Superior temporal gyrus (tissue), 1 donor: ENCODE results near the gene CSRP1.

Experiments used
- DNase-seq: peaks from one replicate; pipeline ENCODE4 v3.0.0-alpha.2; 2016; ENCODE audit errors: extremely low spot score

Gene CSRP1

DNA sequence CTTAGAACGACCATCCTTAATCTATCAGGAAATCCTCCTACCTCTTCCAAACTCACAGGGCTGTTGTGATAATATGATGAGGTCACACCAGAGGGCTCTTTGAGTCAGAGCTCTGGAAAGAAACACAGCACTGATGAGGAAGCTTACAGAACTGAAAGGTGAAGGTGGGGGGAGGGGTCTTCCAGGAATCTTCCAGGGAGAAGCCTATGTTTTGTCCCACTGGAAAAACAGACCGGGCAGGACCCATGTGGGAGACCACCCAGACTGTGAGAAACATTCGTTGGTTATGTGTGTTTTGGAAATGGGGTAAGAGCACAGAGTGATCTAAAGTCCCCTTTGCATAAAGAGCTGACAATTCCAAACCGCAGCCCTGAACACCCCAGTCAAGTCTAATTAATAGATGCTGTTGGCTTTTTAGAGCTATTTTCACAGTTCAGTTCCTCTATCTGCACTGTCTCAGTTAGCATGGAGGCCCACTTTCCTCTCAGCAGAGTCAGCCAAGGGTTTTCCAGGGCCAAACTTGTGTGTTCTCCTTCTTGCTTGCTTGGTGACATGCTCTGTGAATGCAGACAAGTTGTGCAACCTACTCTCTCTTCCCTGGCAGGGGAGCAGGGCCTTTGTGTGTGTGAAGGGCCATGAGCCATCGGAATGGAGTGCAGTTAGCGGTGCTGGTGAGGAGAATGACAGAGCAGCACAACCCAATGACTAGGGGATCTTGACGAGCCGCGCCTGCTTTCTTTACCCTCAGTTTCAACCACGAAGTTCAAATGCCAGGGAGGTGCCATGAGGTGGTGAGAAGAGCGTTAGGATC is 50.2 kb downstream of the CSRP1 start:
- DNase-seq = peak; percentile 58

DNA sequence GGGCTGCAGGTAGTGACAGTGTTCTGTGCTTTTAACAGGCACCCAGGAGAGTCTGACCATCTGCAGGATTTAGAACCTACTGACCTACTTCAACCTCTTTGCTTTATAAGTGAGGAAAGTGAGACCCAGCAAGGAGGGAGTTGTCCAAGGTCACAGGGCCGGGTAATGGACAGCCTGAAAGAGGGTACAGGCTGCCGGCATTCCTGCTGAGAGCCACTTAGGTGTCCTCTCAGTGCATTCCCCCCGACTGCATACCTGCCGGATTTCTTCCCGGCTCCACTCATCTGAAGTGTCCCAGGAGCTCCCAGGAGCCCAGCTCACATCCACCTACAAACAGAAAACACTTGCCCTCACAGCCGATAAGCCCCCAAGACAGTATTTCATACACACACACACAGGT is 51.8 kb downstream of the CSRP1 start:
- no peak for DNase-seq

DNA sequence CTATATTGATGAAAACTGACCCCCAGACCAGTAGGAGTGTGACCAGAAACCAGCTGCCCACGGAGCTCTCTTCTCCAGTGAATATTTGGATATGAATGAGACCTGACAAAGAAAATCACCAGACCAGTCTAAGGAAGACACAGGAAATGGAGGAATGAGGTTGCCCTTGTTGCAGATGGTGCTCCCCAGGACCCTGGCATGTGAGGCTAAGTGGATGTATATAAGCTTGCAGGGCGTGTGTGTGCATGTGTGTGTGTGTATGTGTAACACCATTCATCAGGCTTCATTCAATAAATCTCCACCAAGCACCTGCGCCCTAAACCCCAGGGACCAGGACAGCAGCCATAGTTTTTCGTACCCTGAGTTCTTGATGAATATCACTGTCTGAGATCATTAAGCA is 52.3 kb downstream of the CSRP1 start:
- no peak for DNase-seq

DNA sequence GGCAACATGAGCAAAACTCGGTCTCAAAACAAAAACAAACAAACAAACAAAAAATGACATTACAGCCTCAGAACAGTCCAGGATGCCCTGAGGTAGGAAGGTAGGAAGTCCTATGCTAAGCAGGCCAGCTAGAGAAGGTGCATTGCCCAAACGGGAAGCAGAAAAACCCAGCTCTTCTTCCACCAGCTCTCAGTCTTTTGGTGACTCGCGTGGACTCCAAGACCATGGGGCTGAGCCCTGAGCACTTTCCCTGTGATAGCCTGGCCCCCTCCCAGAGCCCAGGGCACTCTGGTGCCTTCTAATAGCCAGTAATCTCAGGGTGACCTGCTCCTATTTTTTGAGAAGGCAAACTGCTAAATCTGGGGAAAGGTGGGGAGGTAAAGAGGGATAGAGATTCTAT is 54.1 kb downstream of the CSRP1 start:
- no peak for DNase-seq

DNA sequence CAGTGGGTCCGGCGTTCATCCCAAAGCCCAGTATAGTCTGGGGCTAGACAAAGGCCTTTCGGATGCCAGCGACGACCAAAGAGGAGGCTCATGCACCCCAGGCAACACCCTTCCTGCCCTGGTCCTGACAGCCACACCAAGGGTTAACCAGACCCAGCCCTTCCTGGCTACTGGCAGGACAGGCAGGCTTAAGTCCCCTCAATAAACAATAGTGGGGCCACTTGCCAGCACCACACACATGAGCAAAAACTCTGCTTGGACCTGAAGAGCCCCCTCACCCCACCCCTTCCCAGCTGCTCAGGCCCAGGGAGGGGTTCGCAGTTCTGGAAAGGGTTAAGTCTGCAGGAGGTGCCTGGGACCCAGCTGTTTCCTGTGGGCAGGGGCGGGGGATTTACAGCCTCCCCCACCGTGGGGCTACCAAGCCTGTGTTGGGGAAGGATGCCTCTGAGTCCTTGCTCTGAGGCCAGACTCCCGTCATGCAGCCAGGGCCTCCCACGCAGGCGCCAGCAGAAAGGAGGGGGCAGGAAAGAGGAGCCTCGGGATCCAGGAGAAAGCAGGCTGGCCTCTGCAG is 56.1 kb downstream of the CSRP1 start:
- DNase-seq = peak; percentile 76

DNA sequence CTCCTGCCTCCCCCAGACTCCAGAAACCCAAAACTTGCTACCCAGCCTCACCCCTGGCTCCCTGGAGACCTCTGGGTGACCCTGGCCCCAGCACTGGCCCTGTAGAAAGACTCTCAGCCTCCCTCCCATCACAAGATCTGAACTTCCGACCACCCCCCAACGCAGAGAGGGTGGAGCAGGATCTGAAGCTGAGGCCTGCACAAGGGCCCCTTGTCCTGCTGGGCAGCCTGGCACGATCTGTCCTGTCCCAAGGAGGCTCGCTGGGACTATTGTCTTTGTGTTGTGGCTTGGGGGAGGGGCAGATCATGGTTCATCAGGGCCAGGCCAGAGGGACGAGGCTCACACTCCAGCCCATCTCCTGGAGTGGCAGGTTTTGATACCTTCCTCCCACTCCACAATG is 57.9 kb downstream of the CSRP1 start:
- peak; percentile 94 for DNase-seq

DNA sequence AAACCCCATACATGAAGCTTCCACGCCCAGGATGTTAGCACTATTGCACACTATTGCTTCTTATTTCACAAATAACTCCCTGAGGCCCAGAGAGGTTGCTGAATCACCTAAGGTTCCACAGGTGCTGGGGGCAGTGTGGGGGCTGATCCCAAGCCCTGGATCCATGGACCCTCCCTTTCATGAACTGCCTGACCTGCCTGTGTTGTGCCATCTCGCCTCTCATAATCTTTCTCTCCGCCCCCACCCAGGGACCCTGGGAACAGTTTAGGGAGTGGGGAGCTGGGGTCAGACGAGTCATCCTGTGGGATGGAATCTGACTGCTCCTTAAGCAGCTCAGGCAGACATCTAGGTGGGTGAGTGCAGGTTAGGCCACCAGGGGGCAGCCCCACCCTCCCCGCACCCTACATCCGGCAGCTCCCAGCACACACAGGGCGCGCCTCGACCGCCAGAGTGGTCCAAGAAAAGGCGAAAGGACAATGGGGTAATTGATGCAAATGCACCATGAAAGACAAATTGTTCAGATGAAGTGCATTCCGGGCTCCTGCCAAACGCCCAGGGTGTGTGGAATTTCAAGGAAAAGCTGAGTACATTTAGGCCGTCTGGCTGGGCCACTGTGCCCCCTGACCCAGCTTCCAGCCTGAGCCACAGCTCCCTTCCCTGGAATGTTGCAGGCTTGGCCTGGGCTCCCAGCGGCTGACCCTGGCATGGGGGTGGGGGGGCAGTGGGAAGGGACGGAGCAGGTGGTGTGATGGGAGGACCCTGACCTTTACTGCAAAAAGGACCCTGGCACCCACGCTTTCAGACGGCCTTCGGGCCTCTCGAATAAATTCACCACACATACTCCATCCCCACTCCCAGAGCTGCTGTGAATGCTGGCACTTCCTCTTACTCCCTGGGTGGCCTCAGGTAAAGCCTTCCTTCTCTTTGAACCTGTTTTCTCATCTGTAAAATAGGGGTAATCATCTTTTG is 58.7 kb downstream of the CSRP1 start:
- DNase-seq = peak; percentile 95

DNA sequence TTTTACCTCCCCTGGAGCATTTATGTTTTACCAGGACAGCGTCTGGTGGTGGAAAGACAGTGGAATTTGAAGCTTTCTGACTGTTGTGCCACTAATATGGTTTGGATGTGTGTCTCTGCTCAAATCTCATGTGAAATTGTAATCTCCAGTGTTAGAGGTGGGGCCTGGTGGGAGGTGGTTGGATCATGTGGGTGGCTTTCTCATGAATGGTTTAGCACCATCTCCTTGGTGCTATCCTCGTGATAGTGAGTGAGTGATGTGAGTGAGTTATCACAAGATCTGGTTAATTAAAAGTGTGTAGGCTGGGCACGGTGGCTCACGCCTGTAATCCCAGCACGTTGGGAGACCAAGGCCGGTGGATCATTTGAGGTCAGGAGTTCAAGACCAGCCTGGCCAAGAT is 61.6 kb downstream of the CSRP1 start:
- DNase-seq = no peak

DNA sequence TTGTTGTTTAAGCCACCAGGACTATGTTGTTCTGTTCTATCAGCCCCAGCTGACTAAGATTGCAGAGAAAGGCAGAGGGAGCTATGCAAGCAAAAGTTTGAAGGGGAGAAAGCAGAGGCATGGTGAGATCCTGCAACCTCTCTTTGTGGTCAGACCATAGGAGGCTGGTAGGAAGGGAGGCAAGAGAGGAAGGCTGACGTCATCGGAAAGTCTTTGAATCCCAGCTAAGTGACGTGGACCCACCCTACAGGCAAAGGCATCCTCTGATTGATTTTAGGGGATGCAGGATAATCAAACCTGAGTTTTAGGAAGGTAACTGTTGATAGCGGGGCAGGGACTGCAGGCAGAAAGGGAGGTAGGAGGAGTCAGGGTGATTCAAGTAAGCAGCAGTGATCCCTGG is 62.1 kb downstream of the CSRP1 start:
- no peak for DNase-seq

DNA sequence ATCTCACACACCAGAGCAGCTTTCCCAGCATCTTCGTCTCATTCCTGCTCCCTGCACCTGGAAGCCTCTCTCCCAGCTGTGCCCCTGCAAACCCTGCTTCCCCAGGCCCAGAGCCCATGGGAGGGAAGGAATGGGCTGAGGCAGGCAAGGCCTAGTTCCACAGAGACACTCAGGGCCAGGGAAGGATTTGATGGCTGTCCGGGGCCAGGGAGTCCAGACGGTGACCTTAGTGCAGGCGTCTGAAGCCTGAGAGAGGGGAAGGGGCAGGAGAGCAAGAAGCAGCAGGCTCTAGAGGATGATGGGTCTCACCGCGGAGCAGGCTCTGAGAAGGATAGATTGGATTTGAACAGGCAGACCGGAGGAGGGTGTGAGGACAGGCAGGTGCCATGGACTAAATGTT is 63.2 kb downstream of the CSRP1 start:
- DNase-seq = no peak

DNA sequence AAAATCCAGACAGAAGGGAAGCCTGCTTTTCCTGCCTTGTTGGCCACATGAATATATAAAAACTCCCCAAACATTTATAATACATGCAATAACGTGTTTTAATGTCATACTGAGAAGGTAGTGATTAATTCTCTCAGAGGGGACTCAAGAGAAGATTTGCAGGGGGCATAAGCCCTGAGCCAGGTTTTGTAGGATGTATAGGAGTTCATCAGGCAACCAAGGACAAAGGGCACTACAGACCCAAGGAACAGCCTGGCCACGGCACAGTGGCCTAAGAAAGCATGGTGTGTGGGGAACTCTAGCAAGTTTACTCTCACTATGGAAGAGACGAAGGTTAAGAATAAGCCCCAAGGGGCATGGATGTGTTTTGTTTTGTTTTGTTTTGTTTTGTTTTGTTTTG is 70.0 kb downstream of the CSRP1 start:
- DNase-seq = no peak

DNA sequence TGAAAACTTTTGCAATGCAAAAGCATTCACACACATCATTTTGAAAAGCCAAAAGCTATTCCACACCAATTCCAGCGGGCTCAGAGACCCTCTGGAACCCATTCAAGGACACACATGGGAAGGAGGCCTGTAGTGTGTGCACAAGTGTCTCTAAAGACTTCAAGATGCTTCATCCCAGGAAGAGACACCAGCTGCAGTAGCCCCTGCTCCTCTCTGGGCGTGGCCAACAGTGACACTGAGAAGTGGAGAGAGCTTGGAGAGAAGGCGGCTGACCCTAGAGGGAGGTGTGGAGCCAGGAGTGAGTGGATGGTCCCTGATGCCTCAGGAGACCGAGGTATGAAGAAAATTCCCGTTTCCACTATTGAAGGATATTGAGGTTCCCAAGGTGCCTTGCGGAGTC is 70.5 kb downstream of the CSRP1 start:
- DNase-seq = no peak

DNA sequence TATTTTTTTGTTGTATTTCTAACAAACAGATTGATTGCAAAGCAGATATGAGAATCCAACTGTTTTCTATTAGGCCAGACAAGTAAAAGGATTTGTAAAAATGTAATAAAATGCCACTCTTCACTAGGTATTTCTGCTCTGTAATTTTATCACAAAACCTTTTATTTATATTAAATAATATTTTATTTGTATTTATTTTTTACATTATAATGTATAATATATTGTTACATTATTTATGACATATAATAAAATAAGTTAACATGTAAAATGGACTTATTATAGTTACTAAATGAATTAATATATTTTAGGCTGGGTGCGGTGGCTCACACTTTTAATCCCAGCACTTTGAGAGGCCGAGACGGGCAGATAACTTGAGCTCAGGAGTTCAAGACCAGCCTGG is 72.7 kb downstream of the CSRP1 start:
- DNase-seq = no peak

DNA sequence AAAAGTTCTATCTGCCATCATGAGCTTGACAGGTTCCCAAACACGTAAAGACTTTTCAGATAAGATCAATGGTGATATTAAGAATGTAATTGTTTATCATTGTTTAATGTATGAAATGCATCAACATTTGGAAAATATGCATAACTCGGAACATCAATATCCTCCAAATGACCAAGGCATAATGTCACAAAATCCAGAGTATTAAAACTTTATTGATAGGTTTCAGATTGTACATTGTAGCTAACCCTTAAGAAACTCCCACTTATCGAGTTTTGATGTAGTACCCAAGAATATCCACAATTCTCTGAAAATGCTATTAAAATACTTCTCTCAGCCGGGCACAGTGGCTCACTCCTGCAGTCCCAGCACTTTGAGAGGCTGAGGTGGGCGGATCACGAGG is 73.3 kb downstream of the CSRP1 start:
- DNase-seq = no peak
